Heart left ventricle (tissue), 13 donors: ENCODE data around the gene CTPS1.

ENCODE experiments used
- CTCF ChIP-seq, 12 donors: fragments of 200-600 bp; sonication (generic) in 4 of 12; IDR thresholded peaks; one replicate each; pipeline versions ENCODE4 v1.5.0 to v1.8.0; 2018 to 2022; ENCODE audit warnings: antibody characterized with exemption in 12 of 12, mild to moderate bottlenecking in 5 of 12
- POLR2A ChIP-seq, 2 donors: fragments of 450-650 bp; IDR thresholded peaks; one replicate each; pipeline ENCODE4 v1.6.1; 2017; ENCODE audit warnings: antibody characterized with exemption in 2 of 2, mild to moderate bottlenecking in 2 of 2, moderate library complexity in 2 of 2
- donor health status: ischemic (EF 13 %, LVEDD 7.1; RV severe dilation, severe dysfunction).
- donor health status: DM: no; HTN: yes; CAD: no.
- donor health status: DM: no; HTN: no; CAD: no.
- donor health status: ischemic (EF 25% LVEDD 6.9; RV normal size, moderate dysfunction).
- donor health status: ischemic (EF 25% LVEDD 5.7; RV mildly dilated, moderate dysfunction).
- donor health status: ischemic (EF 35%, LVEDD 5.7; RV mildly dilated, moderate dysfunction).
- donor health status: nonischemic (EF 11% LVEDD 7.7; RV severe dilation, severe dysfunction).
- donor health status: DM: yes; HTN: yes; CAD: no.
- donor health status: PGD.
- donor health status: ischemic (EF 29% LVEDD 5.4; RV normal size, mild dysfunction).
- donor health status: nonischemic (EF 23%, LVEDD 6.1; RV moderate dilation, normal function).

GRCh38 chr1:41030872-41031616 is 51.5 kb downstream of the CTPS1 start:
- no peak for TF ChIP-seq CTCF (IDR thresholded peaks at IDR 0.05)
- TF ChIP-seq POLR2A (IDR thresholded peaks at IDR 0.05), result no peak
